Stimulated activated CD4-positive, alpha-beta T cell treated with anti-CD3 and anti-CD28 coated beads, Interleukin-12 subunit alpha, Interleukin-12 subunit beta, amount 100 ng/mL, for 48 hours (primary cell): ENCODE data around the gene SUFU.

ENCODE experiments used
- DNase-seq, 3 donors: peaks; one replicate each; pipeline ENCODE4 v3.0.0-alpha.2; 2020; ENCODE audit warnings: low read depth in 2 of 3, low spot score in 1 of 3

The SUFU gene

DNA sequence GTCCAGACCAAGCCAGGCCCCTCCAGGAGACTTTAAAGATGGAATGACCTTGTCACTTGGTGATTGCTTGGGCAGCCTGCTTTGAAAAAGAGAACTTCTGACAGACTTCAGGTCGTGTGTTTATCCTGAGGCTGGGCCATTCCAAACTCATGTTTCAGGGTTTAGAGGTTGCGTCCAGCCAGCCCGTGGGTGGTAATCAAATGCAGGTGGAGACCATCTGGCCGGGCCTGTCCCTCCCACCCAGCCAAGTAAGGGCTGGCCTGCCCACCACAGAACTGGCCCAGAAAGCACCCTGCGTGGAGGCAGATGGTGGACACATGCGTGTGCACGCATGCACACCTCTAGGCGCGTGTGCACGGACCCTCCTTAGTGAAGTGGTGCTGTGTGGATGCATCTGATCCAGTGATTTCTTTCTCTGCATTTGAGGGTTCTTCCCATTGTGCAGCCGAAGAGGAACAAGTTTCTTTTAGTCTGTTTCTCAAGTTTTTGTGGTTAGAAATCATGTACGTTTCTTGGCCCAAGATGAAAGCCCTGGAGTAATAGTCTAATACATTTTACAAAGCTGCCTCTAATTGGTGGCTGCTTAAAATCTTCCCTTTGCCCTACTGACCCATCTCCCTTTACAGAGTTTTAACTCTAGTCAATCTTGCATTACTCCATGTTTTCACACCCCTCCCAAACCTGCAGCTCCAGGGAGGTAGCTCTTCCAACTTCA lies 43.0 kb downstream of the SUFU start:
- DNase-seq: no peak

DNA sequence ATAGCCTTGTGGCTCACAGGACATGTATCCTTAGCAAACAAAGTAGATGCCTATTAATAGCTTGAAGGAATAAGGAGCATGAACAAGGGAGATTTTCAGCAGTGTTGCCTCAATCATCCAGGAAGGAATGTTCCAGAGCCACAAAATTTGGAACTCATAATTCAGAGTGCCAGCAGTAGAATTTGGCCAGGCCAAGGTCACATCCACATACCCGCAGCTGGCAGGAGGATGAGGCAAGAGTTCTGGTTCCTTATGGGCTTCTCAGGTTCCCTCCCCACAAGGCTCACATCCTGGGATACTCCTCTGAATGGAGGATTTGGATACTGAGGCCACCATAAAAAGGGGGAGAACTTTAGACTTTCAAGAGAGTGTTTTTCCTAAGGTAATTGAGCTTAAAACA lies 45.8 kb downstream of the SUFU start:
- no peak for DNase-seq

GRCh38 chr10:102550636-102551210 lies 47.0 kb downstream of the SUFU start:
- no peak for DNase-seq

DNA sequence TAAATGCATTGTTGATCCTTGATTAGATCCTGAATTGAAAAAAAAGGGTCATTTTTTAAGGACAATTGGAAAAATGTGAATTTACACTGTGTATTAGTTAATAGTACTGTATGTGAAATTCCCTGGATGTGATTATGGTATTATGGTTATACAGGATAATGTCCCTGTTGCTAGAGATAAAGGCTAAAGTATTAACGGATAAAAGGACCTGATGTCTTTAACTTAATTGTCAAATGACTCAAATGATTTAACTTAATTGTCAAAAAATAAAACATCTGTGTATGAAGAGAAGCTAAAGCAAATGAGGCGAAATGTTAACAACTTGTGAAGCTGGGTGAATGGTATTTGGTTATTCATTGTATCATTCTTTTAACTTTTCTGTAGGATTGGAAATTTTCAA lies 48.8 kb downstream of the SUFU start:
- no peak for DNase-seq

GRCh38 chr10:102553771-102554170 lies 50.0 kb downstream of the SUFU start:
- DNase-seq: no peak

- DNase-seq: no peak
These were observed 50.8 kb downstream of the SUFU start for GRCh38 chr10:102554531-102554930.

- DNase-seq: no peak
These were observed 52.1 kb downstream of the SUFU start for GRCh38 chr10:102555781-102556328.

- DNase-seq: no peak
These were observed 53.8 kb downstream of the SUFU start for GRCh38 chr10:102557569-102557968.

GRCh38 chr10:102559764-102560163 lies 56.0 kb downstream of the SUFU start:
- DNase-seq: no peak

- no peak for DNase-seq
These were observed 60.5 kb downstream of the SUFU start for GRCh38 chr10:102564209-102564834.

GRCh38 chr10:102565793-102566192 lies 62.0 kb downstream of the SUFU start:
- DNase-seq: no peak

DNA sequence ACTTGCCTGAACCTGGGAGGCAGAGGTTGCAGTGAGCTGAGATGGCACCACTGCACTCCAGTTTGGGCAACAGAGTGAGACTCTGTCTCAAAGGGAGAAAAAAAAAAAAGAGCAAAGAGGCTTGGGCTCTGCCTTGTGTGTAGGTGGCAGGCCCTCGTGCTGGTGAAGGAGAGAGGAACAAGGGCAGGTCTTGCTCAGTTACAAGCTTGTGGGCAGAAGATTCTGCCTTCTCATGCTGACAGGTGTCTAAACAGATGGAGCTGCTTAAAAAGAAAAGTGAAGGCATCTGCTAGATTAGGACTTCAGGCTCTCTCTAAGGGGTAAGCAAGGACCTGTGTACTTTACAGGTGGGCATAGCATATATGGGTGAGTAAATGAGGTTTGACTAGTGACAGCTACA lies 75.0 kb downstream of the SUFU start:
- no peak for DNase-seq

- no peak for DNase-seq
These were observed 75.6 kb downstream of the SUFU start for GRCh38 chr10:102579328-102579727.

GRCh38 chr10:102580230-102580629 lies 76.5 kb downstream of the SUFU start:
- DNase-seq: no peak

DNA sequence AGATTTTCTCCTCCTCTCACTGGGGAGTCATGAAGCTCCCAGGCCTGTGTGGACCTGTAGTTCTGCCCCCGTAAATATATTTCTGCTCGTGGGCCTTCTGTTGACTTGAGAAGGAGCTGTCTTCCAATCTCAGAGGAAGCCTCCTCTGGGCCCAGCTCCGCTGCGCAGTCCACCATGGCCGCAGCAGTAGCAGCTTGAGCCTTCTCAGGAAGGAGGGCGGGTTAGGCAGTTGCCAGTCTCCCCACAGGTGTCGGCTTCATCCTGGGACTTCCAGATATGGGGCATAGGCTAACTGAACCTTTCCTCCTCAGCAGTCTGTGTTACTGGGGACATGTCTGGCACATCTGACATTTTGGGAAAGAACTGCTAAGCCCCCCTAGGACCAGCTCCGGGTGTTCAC lies 77.6 kb downstream of the SUFU start:
- no peak for DNase-seq

GRCh38 chr10:102581981-102582580 lies 78.3 kb downstream of the SUFU start:
- no peak for DNase-seq

DNA sequence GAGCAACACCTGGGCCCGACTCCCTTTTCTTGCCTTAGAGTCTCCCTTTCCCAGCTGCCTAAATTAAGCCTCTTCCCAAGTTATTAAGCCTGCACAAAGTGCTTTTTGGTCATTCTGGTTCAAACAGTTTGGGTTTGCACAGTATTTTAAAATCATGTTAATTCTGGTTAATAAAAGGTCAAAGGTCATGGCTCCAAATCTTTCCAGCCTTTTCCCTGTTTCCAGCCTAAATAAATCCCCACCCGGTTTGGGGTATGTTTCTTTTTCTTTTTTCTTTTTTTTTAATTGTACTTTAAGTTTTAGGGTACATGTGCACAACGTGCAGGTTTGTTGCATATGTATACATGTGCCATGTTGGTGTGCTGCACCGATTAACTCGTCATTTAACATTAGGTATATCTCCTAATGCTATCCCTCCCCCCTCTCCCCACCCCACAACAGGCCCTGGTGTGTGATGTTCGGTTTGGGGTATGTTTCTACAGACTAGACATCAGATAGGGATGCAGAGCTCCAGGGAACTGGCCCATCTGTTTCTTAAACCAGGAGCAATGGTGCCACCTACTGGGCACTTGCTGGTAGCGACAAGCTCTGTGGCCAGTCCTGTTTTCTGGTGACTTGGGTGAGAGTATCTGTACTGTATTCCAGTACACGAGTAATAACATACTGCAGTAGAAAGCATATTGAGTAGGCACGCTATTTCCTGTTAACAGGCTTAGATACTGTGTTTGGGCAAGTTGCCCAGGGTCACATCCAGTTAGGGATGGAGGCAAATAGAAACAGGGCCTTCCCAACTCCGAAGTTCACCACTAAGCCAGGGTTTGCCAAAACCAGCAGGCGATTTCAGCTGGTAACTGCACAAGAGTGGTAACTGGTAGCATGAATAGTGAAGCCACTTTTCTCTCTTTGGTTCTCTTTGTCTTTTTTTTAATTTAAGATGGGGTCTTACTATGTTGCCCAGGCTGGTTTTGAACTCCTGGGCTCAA lies 80.0 kb downstream of the SUFU start:
- peak; percentile 73 to 87 (median 79) for DNase-seq

GRCh38 chr10:102585026-102585425 lies 81.3 kb downstream of the SUFU start:
- DNase-seq: no peak

DNA sequence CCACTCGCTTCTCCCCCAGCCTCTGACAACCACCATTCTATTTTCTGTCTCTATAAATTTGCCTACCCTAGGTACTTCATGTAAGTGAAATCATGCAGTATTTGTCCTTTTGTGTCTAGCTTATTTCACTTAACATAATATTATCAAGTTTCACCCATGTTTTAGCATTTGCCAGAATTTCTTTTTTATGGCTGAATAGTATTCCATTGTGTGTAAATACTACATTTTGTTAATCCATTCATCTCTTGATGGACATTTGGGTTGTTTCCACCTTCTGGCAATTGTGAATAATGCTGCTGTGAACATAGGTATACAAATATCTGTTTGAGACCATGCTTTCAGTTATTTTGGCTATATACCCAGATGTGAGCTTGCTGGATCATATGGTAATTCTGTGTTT lies 83.1 kb downstream of the SUFU start:
- DNase-seq: no peak

DNA sequence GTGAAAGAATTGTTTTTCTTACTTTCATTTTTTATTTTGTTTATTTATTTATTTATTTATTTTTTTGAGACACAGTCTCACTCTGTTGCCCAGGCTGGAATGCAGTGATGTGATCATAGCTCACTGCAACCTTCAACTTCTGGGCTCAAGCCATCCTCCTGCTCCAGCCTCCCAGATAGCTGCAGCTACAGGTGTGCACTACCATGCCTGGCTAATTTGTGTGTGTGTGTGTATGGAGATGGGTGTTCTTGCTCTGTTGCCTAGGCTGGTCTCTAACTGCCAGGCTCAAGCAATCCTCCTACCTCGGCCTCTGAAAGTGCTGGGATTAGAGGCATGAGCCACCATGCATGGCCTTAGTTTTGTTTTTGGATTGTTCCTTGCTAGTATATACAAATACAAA lies 85.1 kb downstream of the SUFU start:
- no peak for DNase-seq
